HCT116 (cell line): ENCODE data around the gene REPS2. TPM values are rescaled to one million over a fixed set of nuclear protein-coding genes. Genes with fewer than 3 reads are reported as not detected.

ENCODE experiments used
- ATAC-seq: fragments of 200-7000 bp; cut with Tn5 transposase; 2 replicates; pipeline ENCODE4 v1.9.1; 2020; ENCODE audit warnings: mild to moderate bottlenecking, moderate library complexity
- BruUV-seq: library from RNA; stranded (reverse); fragments of 400-500 nt; replicated peaks from 2 replicates; lab custom pipeline; 2021; lab: Mats Ljungman, UMichigan
- CTCF ChIA-PET: fragments of 300-600 bp; sonication (Branson Sonifier 250); formaldehyde crosslinking; loops from one replicate; lab custom pipeline; 2021; ENCODE audit warnings: antibody characterized with exemption; lab: Charles Lee
- POLR2A ChIA-PET: fragments of 300-600, 350-600 bp; sonication (Branson Sonifier 250); formaldehyde crosslinking; loops from one replicate; lab custom pipeline; 2021; ENCODE audit warnings: antibody characterized with exemption; lab: Charles Lee
- RAD21 ChIA-PET, 2 experiments: fragments of 300-600 bp; sonication (Branson Sonifier 250); formaldehyde crosslinking; loops; one replicate each; lab custom pipeline; 2023; ENCODE audit warnings: low total read pairs in 2 of 2; ENCODE audit not compliant: uncharacterized antibody in 2 of 2, unreplicated experiment in 2 of 2, low non-redundant PET in 1 of 2; lab: Charles Lee
- DNase-seq: peaks from one replicate; pipeline ENCODE4 v3.0.0-alpha.2; 2010; ENCODE audit warnings: low read depth, low spot score
- H2AFZ ChIP-seq: fragments of 200-600 bp; shearing (Covaris generic), sonication (generic); 2 replicates; pipeline ENCODE4 v1.6.1; 2017; ENCODE audit warnings: low read depth, mixed run types, mixed read lengths, antibody characterized with exemption, low read length; ENCODE audit not compliant: poor library complexity, severe bottlenecking
- H3K27ac ChIP-seq: 2 replicates; pipeline ENCODE4 v1.5.1; 2012; ENCODE audit warnings: low read depth, low read length
- H3K27me3 ChIP-seq: fragments of 200-600 bp; sonication (generic); 2 replicates; pipeline ENCODE4 v1.6.1; 2016; ENCODE audit warnings: mixed run types, low read length, mixed read lengths; ENCODE audit not compliant: insufficient read depth
- H3K36me3 ChIP-seq, 2 experiments: fragments of 200-500 bp in 1 of 2; fragments of 200-600 bp in 1 of 2; sonication (Bioruptor generic) in 1 of 2; sonication (generic) in 1 of 2; 2 replicates each; pipeline versions ENCODE4 v1.5.1 to v1.6.1; 2014 to 2016; ENCODE audit warnings: low read length in 2 of 2, inconsistent platforms in 1 of 2, mixed read lengths in 1 of 2, mixed run types in 1 of 2; ENCODE audit not compliant: insufficient read depth in 2 of 2, control insufficient read depth in 1 of 2
- H3K4me1 ChIP-seq, 2 experiments: fragments of 200-600 bp in 1 of 2; sonication (generic) in 1 of 2; 2 replicates each; pipeline versions ENCODE4 v1.5.1 to v1.6.1; 2012 to 2017; ENCODE audit warnings: low read length in 2 of 2, inconsistent platforms in 1 of 2, mild to moderate bottlenecking in 1 of 2, mixed read lengths in 1 of 2, mixed run types in 1 of 2, moderate library complexity in 1 of 2; ENCODE audit not compliant: insufficient read depth in 2 of 2, control insufficient read depth in 1 of 2
- H3K4me2 ChIP-seq: fragments of 200-600 bp; sonication (generic); 2 replicates; pipeline ENCODE4 v1.6.1; 2017; ENCODE audit warnings: mixed run types, low read length, mixed read lengths
- H3K4me3 ChIP-seq, 2 experiments: fragments of 200-600 bp in 1 of 2; sonication (generic) in 1 of 2; replicated peaks in 1 of 2; 2 replicates each; pipeline ENCODE4 v1.5.1; 2011 to 2016; ENCODE audit warnings: low read length in 2 of 2, control low read depth in 1 of 2, low read depth in 1 of 2, mild to moderate bottlenecking in 1 of 2, mixed read lengths in 1 of 2, mixed run types in 1 of 2
- H3K79me2 ChIP-seq: fragments of 200-600 bp; sonication (generic); 2 replicates; pipeline ENCODE4 v1.6.1; 2017; ENCODE audit warnings: mild to moderate bottlenecking, mixed run types, low read length, moderate library complexity, mixed read lengths; ENCODE audit not compliant: insufficient read depth
- H3K9ac ChIP-seq: fragments of 200-600 bp; sonication (generic); 2 replicates; pipeline ENCODE4 v1.6.1; 2016; ENCODE audit warnings: low read length, mixed read lengths
- H3K9me2 ChIP-seq: fragments of 200-600 bp; sonication (generic), shearing (Covaris generic); 2 replicates; pipeline ENCODE4 v1.6.1; 2017; ENCODE audit warnings: mixed run types, mild to moderate bottlenecking, moderate library complexity; ENCODE audit not compliant: insufficient read depth
- H3K9me3 ChIP-seq, 2 experiments: fragments of 200-500 bp in 1 of 2; fragments of 200-600 bp in 1 of 2; sonication (Bioruptor generic) in 1 of 2; sonication (generic) in 1 of 2; 2 replicates each; pipeline ENCODE4 v1.6.1; 2014 to 2017; ENCODE audit warnings: low read length in 2 of 2, mixed read lengths in 2 of 2, inconsistent platforms in 1 of 2, low read depth in 1 of 2, mild to moderate bottlenecking in 1 of 2, mixed run types in 1 of 2, moderate library complexity in 1 of 2; ENCODE audit not compliant: control insufficient read depth in 1 of 2, insufficient read depth in 1 of 2
- H4K20me1 ChIP-seq: fragments of 200-600 bp; sonication (generic), shearing (Covaris generic); 2 replicates; pipeline ENCODE4 v1.6.1; 2017; ENCODE audit warnings: mixed run types, mild to moderate bottlenecking, moderate library complexity; ENCODE audit not compliant: insufficient read depth
- CBX3 ChIP-seq: IDR thresholded peaks from 2 replicates; pipeline ENCODE4 v1.6.1; 2012; ENCODE audit warnings: low read depth
- CEBPB ChIP-seq: IDR thresholded peaks from 2 replicates; pipeline ENCODE4 v1.6.1; 2012; ENCODE audit warnings: low read depth
- EGR1 ChIP-seq: IDR thresholded peaks from 2 replicates; pipeline ENCODE4 v1.6.1; 2012; ENCODE audit warnings: low read depth
- EZH2 ChIP-seq: fragments of 200-600 bp; sonication (generic); IDR thresholded peaks from 2 replicates; pipeline ENCODE4 v1.6.1; 2017; ENCODE audit warnings: antibody characterized with exemption, mixed run types
- EZH2phosphoT487 ChIP-seq: fragments of 200-600 bp; IDR thresholded peaks from 2 replicates; pipeline ENCODE4 v1.6.1; 2018; ENCODE audit warnings: antibody characterized with exemption, borderline replicate concordance
- FOSL1 ChIP-seq: IDR thresholded peaks from 2 replicates; pipeline ENCODE4 v1.6.1; 2012; ENCODE audit warnings: low read depth
- JUND ChIP-seq: IDR thresholded peaks from 2 replicates; pipeline ENCODE4 v1.6.1; 2012
- MAX ChIP-seq: IDR thresholded peaks from 2 replicates; pipeline ENCODE4 v1.6.1; 2012
- POLR2A ChIP-seq: IDR thresholded peaks from 2 replicates; pipeline ENCODE4 v1.7.0; 2011; ENCODE audit warnings: borderline replicate concordance; ENCODE audit not compliant: insufficient read depth, insufficient read length; ENCODE audit errors: extremely low read depth
- RAD21 ChIP-seq: IDR thresholded peaks from 2 replicates; pipeline ENCODE4 v1.6.1; 2012; ENCODE audit warnings: low read depth, mild to moderate bottlenecking
- SIN3A ChIP-seq: IDR thresholded peaks from 2 replicates; pipeline ENCODE4 v1.6.1; 2012; ENCODE audit warnings: low read depth
- SP1 ChIP-seq: IDR thresholded peaks from 2 replicates; pipeline ENCODE4 v1.6.1; 2012; ENCODE audit warnings: low read depth
- SRF ChIP-seq: IDR thresholded peaks from 2 replicates; pipeline ENCODE4 v1.6.1; 2012; ENCODE audit warnings: low read depth
- TCF7L2 ChIP-seq: IDR thresholded peaks from 2 replicates; pipeline ENCODE4 v1.7.0; 2011; ENCODE audit warnings: borderline replicate concordance, inconsistent platforms; ENCODE audit not compliant: insufficient read depth, insufficient read length; ENCODE audit errors: extremely low read depth
- YY1 ChIP-seq: IDR thresholded peaks from 2 replicates; pipeline ENCODE4 v1.6.1; 2011; ENCODE audit warnings: low read length, low read depth, moderate library complexity, mild to moderate bottlenecking; ENCODE audit not compliant: insufficient replicate concordance; ENCODE audit errors: extremely low read depth
- ZFX ChIP-seq: fragments of 450-650 bp; IDR thresholded peaks from 2 replicates; pipeline ENCODE4 v1.6.1; 2017
- intact Hi-C: fragments of 100-400 bp; cut with micrococcal nuclease; formaldehyde crosslinking; loops from 2 replicates; pipeline ENCODE4 v1.10.0; 2022
- total RNA-seq: library from RNA; stranded (reverse); gene quantifications from one replicate; pipeline ENCODE4 v1.2.1, GENCODE V29; 2021; ENCODE audit not compliant: unreplicated experiment
- TF ChIP-seq, protein P1 (sequence below): IDR thresholded peaks from 2 replicates; pipeline ENCODE4 v1.6.1; 2011; ENCODE audit warnings: mild to moderate bottlenecking, low read length, moderate library complexity; ENCODE audit not compliant: insufficient replicate concordance; ENCODE audit errors: extremely low read depth
- TF ChIP-seq, protein P2 (sequence below): IDR thresholded peaks from 2 replicates; pipeline ENCODE4 v1.6.1; 2012; ENCODE audit warnings: low read depth
- TF ChIP-seq, protein P3 (sequence below), 3 experiments: fragments of 200-600 bp in 1 of 3; sonication (generic) in 1 of 3; IDR thresholded peaks in 2 of 3; conservative IDR thresholded peaks in 1 of 3; 2 replicates each; pipeline ENCODE4 v1.5.1; 2012 to 2017; ENCODE audit warnings: low read depth in 2 of 3, low read length in 2 of 3, antibody characterized with exemption in 1 of 3, borderline replicate concordance in 1 of 3, control low read depth in 1 of 3, mild to moderate bottlenecking in 1 of 3, mixed read lengths in 1 of 3, mixed run types in 1 of 3, moderate library complexity in 1 of 3; ENCODE audit not compliant: insufficient read depth in 1 of 3

The REPS2 gene
- total RNA-seq, 1 experiment from 2014 or later: 4.5 TPM

- Histone ChIP-seq H4K20me1 (no peaks in the 10 kb centered on the region), H3K9me3 (no peaks in the 10 kb centered on the region), H3K4me3 (no peak overlapping the region), H3K27ac (no peak overlapping the region), H3K4me1 (no peaks in the 10 kb centered on the region), H3K79me2 (no peaks in the 10 kb centered on the region), H3K36me3 (no peaks in the 10 kb centered on the region), H2AFZ (no peak overlapping the region), H3K9me2 (no peaks in the 10 kb centered on the region), H3K27me3 (no peaks in the 10 kb centered on the region), H3K4me2 (no peak overlapping the region), H3K9ac (no peak overlapping the region)
- POLR2A ChIA-PET: no interaction called here
- BruUV-seq: no TSS peak
- RAD21 ChIA-PET: no interaction called here
- DNase-seq: no peak
- TF ChIP-seq, protein P1, sequence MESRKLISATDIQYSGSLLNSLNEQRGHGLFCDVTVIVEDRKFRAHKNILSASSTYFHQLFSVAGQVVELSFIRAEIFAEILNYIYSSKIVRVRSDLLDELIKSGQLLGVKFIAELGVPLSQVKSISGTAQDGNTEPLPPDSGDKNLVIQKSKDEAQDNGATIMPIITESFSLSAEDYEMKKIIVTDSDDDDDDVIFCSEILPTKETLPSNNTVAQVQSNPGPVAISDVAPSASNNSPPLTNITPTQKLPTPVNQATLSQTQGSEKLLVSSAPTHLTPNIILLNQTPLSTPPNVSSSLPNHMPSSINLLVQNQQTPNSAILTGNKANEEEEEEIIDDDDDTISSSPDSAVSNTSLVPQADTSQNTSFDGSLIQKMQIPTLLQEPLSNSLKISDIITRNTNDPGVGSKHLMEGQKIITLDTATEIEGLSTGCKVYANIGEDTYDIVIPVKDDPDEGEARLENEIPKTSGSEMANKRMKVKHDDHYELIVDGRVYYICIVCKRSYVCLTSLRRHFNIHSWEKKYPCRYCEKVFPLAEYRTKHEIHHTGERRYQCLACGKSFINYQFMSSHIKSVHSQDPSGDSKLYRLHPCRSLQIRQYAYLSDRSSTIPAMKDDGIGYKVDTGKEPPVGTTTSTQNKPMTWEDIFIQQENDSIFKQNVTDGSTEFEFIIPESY: no peak
- TF ChIP-seq ZFX: no peak
- TF ChIP-seq TCF7L2: no peak
- TF ChIP-seq, protein P2, sequence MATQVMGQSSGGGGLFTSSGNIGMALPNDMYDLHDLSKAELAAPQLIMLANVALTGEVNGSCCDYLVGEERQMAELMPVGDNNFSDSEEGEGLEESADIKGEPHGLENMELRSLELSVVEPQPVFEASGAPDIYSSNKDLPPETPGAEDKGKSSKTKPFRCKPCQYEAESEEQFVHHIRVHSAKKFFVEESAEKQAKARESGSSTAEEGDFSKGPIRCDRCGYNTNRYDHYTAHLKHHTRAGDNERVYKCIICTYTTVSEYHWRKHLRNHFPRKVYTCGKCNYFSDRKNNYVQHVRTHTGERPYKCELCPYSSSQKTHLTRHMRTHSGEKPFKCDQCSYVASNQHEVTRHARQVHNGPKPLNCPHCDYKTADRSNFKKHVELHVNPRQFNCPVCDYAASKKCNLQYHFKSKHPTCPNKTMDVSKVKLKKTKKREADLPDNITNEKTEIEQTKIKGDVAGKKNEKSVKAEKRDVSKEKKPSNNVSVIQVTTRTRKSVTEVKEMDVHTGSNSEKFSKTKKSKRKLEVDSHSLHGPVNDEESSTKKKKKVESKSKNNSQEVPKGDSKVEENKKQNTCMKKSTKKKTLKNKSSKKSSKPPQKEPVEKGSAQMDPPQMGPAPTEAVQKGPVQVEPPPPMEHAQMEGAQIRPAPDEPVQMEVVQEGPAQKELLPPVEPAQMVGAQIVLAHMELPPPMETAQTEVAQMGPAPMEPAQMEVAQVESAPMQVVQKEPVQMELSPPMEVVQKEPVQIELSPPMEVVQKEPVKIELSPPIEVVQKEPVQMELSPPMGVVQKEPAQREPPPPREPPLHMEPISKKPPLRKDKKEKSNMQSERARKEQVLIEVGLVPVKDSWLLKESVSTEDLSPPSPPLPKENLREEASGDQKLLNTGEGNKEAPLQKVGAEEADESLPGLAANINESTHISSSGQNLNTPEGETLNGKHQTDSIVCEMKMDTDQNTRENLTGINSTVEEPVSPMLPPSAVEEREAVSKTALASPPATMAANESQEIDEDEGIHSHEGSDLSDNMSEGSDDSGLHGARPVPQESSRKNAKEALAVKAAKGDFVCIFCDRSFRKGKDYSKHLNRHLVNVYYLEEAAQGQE: no peak
- no peak for TF ChIP-seq EGR1
- no peak for TF ChIP-seq FOSL1
- no peak for TF ChIP-seq SP1
- no peak for TF ChIP-seq MAX
- TF ChIP-seq RAD21: no peak
- TF ChIP-seq POLR2A: no peak
- no peak for TF ChIP-seq EZH2
- no peak for TF ChIP-seq CEBPB
- TF ChIP-seq YY1: no peak
- no peak for TF ChIP-seq CBX3
- no peak for TF ChIP-seq EZH2phosphoT487
- TF ChIP-seq SRF: no peak
- no peak for TF ChIP-seq JUND
- TF ChIP-seq, protein P3, sequence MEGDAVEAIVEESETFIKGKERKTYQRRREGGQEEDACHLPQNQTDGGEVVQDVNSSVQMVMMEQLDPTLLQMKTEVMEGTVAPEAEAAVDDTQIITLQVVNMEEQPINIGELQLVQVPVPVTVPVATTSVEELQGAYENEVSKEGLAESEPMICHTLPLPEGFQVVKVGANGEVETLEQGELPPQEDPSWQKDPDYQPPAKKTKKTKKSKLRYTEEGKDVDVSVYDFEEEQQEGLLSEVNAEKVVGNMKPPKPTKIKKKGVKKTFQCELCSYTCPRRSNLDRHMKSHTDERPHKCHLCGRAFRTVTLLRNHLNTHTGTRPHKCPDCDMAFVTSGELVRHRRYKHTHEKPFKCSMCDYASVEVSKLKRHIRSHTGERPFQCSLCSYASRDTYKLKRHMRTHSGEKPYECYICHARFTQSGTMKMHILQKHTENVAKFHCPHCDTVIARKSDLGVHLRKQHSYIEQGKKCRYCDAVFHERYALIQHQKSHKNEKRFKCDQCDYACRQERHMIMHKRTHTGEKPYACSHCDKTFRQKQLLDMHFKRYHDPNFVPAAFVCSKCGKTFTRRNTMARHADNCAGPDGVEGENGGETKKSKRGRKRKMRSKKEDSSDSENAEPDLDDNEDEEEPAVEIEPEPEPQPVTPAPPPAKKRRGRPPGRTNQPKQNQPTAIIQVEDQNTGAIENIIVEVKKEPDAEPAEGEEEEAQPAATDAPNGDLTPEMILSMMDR (IDR thresholded peaks at IDR 0.05 in 2 of 3, conservative IDR thresholded peaks at IDR 0.05 in 1 of 3; ENCODE audit: borderline replicate concordance in 1 of 3, insufficient read depth in 1 of 3, low read depth in 2 of 3, low read length in 2 of 3): no peak
- no peak for TF ChIP-seq SIN3A
- intact Hi-C loops: no loop called here
- CTCF ChIA-PET: no interaction called here
- ATAC-seq: no peak
Measured at GRCh38 chrX:16931855-16932575, 14.4 kb upstream of the REPS2 start.
